Tibial nerve (tissue), 4 donors: ENCODE measurements around the gene PLA1A. TPM values are rescaled to one million over a fixed set of nuclear protein-coding genes. Genes with fewer than 3 reads are reported as not detected.

ENCODE experiments used
- DNase-seq, 2 donors: peaks; one replicate each; pipeline ENCODE4 v3.0.0-alpha.2; 2019; ENCODE audit warnings: low spot score in 2 of 2
- H3K27ac ChIP-seq, 4 donors: fragments of 200-600 bp; sonication (generic) in 3 of 4; one replicate each; pipeline ENCODE4 v1.5.1; 2017 to 2019; ENCODE audit warnings: mild to moderate bottlenecking in 1 of 4
- H3K27me3 ChIP-seq, 2 donors: fragments of 200-600 bp; sonication (generic) in 1 of 2; one replicate each; pipeline versions ENCODE4 v1.5.1 to v1.6.0; 2017 to 2019
- H3K36me3 ChIP-seq, 3 donors: fragments of 200-600 bp; sonication (generic); one replicate each; pipeline ENCODE4 v1.5.1; 2018 to 2019
- H3K4me1 ChIP-seq, 4 donors: fragments of 200-600 bp; sonication (generic) in 3 of 4; one replicate each; pipeline ENCODE4 v1.5.1; 2017 to 2019
- H3K4me3 ChIP-seq, 4 donors: fragments of 200-600 bp; sonication (generic) in 3 of 4; one replicate each; pipeline ENCODE4 v1.5.1; 2017 to 2019; ENCODE audit warnings: mild to moderate bottlenecking in 1 of 4, moderate library complexity in 1 of 4
- H3K9me3 ChIP-seq, 4 donors: fragments of 200-600 bp; sonication (generic) in 3 of 4; one replicate each; pipeline ENCODE4 v1.5.1; 2017 to 2019
- CTCF ChIP-seq, 5 experiments: fragments of 200-600 bp in 3 of 5; fragments of 450-650 bp in 2 of 5; sonication (generic) in 3 of 5; IDR thresholded peaks; one replicate each; pipeline ENCODE4 v1.5.1; 2016 to 2019; ENCODE audit warnings: antibody characterized with exemption in 5 of 5, mild to moderate bottlenecking in 3 of 5, moderate library complexity in 2 of 5
- EP300 ChIP-seq, 2 donors: sonication (generic); formaldehyde crosslinking; IDR thresholded peaks; one replicate each; pipeline ENCODE4 v1.6.1; 2017; ENCODE audit warnings: antibody characterized with exemption in 2 of 2, mild to moderate bottlenecking in 1 of 2
- POLR2A ChIP-seq, 2 donors: fragments of 450-650 bp; IDR thresholded peaks; one replicate each; pipeline ENCODE4 v1.6.1; 2017; ENCODE audit warnings: antibody characterized with exemption in 2 of 2, mild to moderate bottlenecking in 2 of 2, moderate library complexity in 2 of 2
- WGBS, 2 donors: methylation state at CpG; one replicate each; pipeline ENCODE4 v1.1.5; 2018; 5-methylcytosine and 5-hydroxymethylcytosine counted together
- total RNA-seq, 4 donors: library from RNA; depleted of rRNA; stranded (reverse); fragments of >200 nt; gene quantifications; one replicate each; pipeline ENCODE4 v1.1.0, GENCODE V29; 2016

Gene PLA1A
- total RNA-seq, 4 donors from 2014 or later: 2.5 to 12.0 (median 3.9) TPM; not detected in 1

GRCh38 chr3:119630880-119631329 lies 33.2 kb downstream of the PLA1A start:
- Histone ChIP-seq H3K27me3 (no peaks in the 10 kb centered on the region), H3K36me3 (no peaks in the 10 kb centered on the region), H3K9me3 (no peaks in the 10 kb centered on the region), H3K4me3 (no peak overlapping the region), H3K27ac (peak overlapping the region in 2 of 4 donors; percentile 62 to 87), H3K4me1 (peaks cover 0 to 42% (median 24%) of the 10 kb centered on the region in 4 donors)
- no peak for DNase-seq
- TF ChIP-seq CTCF (IDR thresholded peaks at IDR 0.05): no peak
- no peak for TF ChIP-seq EP300 (IDR thresholded peaks at IDR 0.05)
- TF ChIP-seq POLR2A (IDR thresholded peaks at IDR 0.05): no peak
- WGBS, 2 donors: 83 to 90% methylated on average over 7 of the region's 7 CpGs

GRCh38 chr3:119631516-119631915 lies 33.8 kb downstream of the PLA1A start:
- WGBS, 2 donors: 59 to 71% methylated on average over 3 of the region's 3 CpGs
- H3K4me1 ChIP-seq: peaks cover 0 to 40% (median 21%) of the 10 kb centered on the region in 4 donors

GRCh38 chr3:119632216-119632615 lies 34.5 kb downstream of the PLA1A start:
- peaks cover 0 to 33% (median 21%) of the 10 kb centered on the region in 4 donors for H3K4me1 ChIP-seq
- 71 to 81% methylated on average over 4 of the region's 4 CpGs for WGBS, 2 donors
- H3K4me3 ChIP-seq: no peak overlapping the region
- no peaks in the 10 kb centered on the region for H3K36me3 ChIP-seq
- DNase-seq: no peak
- H3K9me3 ChIP-seq: no peaks in the 10 kb centered on the region
- no peak for TF ChIP-seq CTCF (IDR thresholded peaks at IDR 0.05)
- TF ChIP-seq POLR2A (IDR thresholded peaks at IDR 0.05): no peak
- H3K27me3 ChIP-seq: no peaks in the 10 kb centered on the region
- no peak overlapping the region for H3K27ac ChIP-seq

More at GRCh38 chr3:119631516-119631915, 33.8 kb downstream of the PLA1A start:
- no peak for TF ChIP-seq POLR2A (IDR thresholded peaks at IDR 0.05)
- TF ChIP-seq EP300 (IDR thresholded peaks at IDR 0.05): no peak
- H3K36me3 ChIP-seq: no peaks in the 10 kb centered on the region
- peak overlapping the region in 2 of 4 donors; percentile 62 to 87 for H3K27ac ChIP-seq
- no peak overlapping the region for H3K4me3 ChIP-seq
- DNase-seq: no peak
- no peaks in the 10 kb centered on the region for H3K27me3 ChIP-seq
- H3K9me3 ChIP-seq: no peaks in the 10 kb centered on the region

GRCh38 chr3:119632829-119633228 lies 35.1 kb downstream of the PLA1A start:
- no peak for DNase-seq
- 85 to 89% methylated on average over 4 of the region's 4 CpGs for WGBS, 2 donors
- no peak overlapping the region for H3K27ac ChIP-seq

GRCh38 chr3:119635719-119636118 lies 38.0 kb downstream of the PLA1A start:
- Histone ChIP-seq H3K27ac (peak overlapping the region in 1 of 4 donors; percentile 48), H3K4me1 (peaks cover 0 to 11% (median 6%) of the 10 kb centered on the region in 4 donors), H3K27me3 (no peaks in the 10 kb centered on the region), H3K4me3 (no peak overlapping the region), H3K36me3 (no peaks in the 10 kb centered on the region), H3K9me3 (no peaks in the 10 kb centered on the region)
- TF ChIP-seq CTCF (IDR thresholded peaks at IDR 0.05) (no peak), POLR2A (IDR thresholded peaks at IDR 0.05) (no peak)
- DNase-seq: no peak
- 82 to 83% methylated on average over 9 to 10 of the region's 10 CpGs for WGBS, 2 donors

More at GRCh38 chr3:119632829-119633228, 35.1 kb downstream of the PLA1A start:
- Histone ChIP-seq H3K4me3 (no peak overlapping the region), H3K9me3 (no peaks in the 10 kb centered on the region), H3K4me1 (peaks cover 0 to 30% (median 19%) of the 10 kb centered on the region in 4 donors), H3K36me3 (no peaks in the 10 kb centered on the region), H3K27me3 (no peaks in the 10 kb centered on the region)
- TF ChIP-seq POLR2A (IDR thresholded peaks at IDR 0.05) (no peak), EP300 (IDR thresholded peaks at IDR 0.05) (no peak), CTCF (IDR thresholded peaks at IDR 0.05) (no peak)
